HL-60/S4 (cell line): ENCODE results near the gene NIF3L1.
"Not testable (repeated sequence)": the region's sequence is repeated elsewhere in the genome, so short reads cannot be mapped to it uniquely, and the experiment has no call there.

Source experiments
- in situ Hi-C: fragments of 300-500 bp; cut with MboI; formaldehyde crosslinking; loops from 2 replicates; pipeline ENCODE4 v1.14.3; 2022; ENCODE audit warnings: low sequenced_read_pairs

NIF3L1 gene

GRCh38 chr2:200871151-200871550 lies 18.0 kb upstream of the NIF3L1 start:
- in situ Hi-C loops: no loop called here

- in situ Hi-C loops: no loop called here
These were observed 15.6 kb upstream of the NIF3L1 start for GRCh38 chr2:200873560-200873959.

- in situ Hi-C loops: no loop called here
These were observed 11.7 kb upstream of the NIF3L1 start for GRCh38 chr2:200877443-200877842.

- in situ Hi-C loops: no loop called here
These were observed 10.8 kb upstream of the NIF3L1 start for GRCh38 chr2:200878289-200878880.

GRCh38 chr2:200881715-200882249 lies 7.4 kb upstream of the NIF3L1 start:
- in situ Hi-C loops: not testable (repeated sequence)

- in situ Hi-C loops: no loop called here
These were observed 10.3 kb downstream of the NIF3L1 start for GRCh38 chr2:200899482-200899881.

- in situ Hi-C loops: loop anchor here (25.0 kb wide), 1 partner anchor 461 kb away; the partner anchor contains the start of gene FLACC1
These were observed 12.4 kb downstream of the NIF3L1 start for GRCh38 chr2:200901459-200902072.

- in situ Hi-C loops: loop anchor here (5.0 to 25.0 kb wide), 2 partner anchors 272 to 457 kb away; partner anchors contain the start of gene FLACC1
These were observed 16.6 kb downstream of the NIF3L1 start for GRCh38 chr2:200905618-200906296.

- in situ Hi-C loops: loop anchor here (5.0 to 25.0 kb wide), 2 partner anchors 267 to 452 kb away; partner anchors contain the start of gene FLACC1
These were observed 20.8 kb downstream of the NIF3L1 start for GRCh38 chr2:200909958-200910357.

- in situ Hi-C loops: loop anchor here (25.0 kb wide), 1 partner anchor 449 kb away; the partner anchor contains the start of gene FLACC1
These were observed 24.5 kb downstream of the NIF3L1 start for GRCh38 chr2:200913654-200914053.

GRCh38 chr2:200922439-200922838 lies 33.3 kb downstream of the NIF3L1 start:
- in situ Hi-C loops: loop anchor here (25.0 kb wide), 1 partner anchor 440 kb away; the partner anchor contains the start of gene FLACC1

GRCh38 chr2:200929334-200930249 lies 40.4 kb downstream of the NIF3L1 start:
- in situ Hi-C loops: no loop called here

GRCh38 chr2:200930947-200931626 lies 41.9 kb downstream of the NIF3L1 start:
- in situ Hi-C loops: no loop called here

- in situ Hi-C loops: no loop called here
These were observed 50.7 kb downstream of the NIF3L1 start for GRCh38 chr2:200939832-200940231.

- in situ Hi-C loops: no loop called here
These were observed 54.4 kb downstream of the NIF3L1 start for GRCh38 chr2:200943527-200944105.

- in situ Hi-C loops: no loop called here
These were observed 55.6 kb downstream of the NIF3L1 start for GRCh38 chr2:200944467-200945394.

- in situ Hi-C loops: no loop called here
These were observed 56.2 kb downstream of the NIF3L1 start for GRCh38 chr2:200945395-200945729.

- in situ Hi-C loops: no loop called here
These were observed 61.2 kb downstream of the NIF3L1 start for GRCh38 chr2:200950378-200950777.
